HuH-7 (cell line): ENCODE data around the gene RPUSD1.
"Not testable (repeated sequence)": the region's sequence is repeated elsewhere in the genome, so short reads cannot be mapped to it uniquely, and the experiment has no call there.

Source experiments
- DNase-seq: peaks from one replicate; pipeline ENCODE4 v3.0.0; 2011; ENCODE audit warnings: low spot score

The RPUSD1 gene

DNA sequence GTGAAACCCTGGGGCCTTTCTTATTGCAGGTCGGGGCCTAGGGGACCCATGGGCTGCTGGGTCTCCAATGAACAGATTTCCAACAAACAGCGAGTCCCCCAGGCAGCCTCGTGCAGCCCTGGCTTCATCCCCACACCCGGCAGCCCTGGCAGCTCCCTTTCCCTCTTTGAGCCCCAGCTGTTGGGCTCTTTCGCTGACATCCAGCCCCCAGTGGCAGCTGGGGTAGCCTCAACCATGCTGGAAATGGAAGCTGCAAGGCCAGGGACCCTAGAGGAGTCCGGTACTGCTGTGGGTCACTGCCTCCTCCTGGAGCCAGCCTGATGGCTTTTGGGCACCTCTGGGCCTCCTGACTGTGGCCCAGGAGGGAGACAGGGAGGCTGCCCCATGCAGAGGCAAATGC lies 5.9 kb downstream of the RPUSD1 start:
- DNase-seq, result no peak

DNA sequence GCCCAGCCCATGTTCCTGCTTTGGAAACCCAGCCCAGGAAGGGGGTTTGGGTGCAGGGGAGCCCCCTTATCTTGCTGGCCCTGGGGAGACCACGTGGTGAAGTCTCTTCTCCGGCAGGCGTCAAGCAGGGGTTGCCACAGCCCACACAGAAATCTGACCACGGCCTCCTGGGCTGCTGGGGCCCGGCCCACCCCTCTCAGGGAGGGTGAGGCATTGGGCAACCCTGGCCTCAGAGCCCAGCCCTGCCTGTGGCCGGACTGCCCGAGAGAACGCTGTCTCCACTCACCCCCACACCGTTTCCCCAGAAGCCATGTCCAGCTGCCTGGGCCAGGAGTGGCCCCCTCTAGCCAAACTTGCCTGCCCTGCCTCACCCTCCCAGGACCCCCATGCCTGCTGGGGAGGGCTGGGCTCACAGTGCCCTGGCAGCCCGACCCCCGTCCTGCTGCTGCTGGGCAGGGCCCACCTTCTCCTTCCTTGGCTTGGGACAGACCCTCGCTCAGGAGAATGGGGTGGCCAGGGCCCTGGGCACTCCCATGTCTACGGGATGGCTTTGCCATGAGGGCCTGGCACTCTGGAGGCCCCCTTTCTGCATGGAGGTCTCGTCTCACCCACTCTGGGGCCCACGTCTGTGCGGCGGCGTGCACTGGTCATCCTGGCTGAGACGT lies 6.7 kb downstream of the RPUSD1 start:
- no peak for DNase-seq

DNA sequence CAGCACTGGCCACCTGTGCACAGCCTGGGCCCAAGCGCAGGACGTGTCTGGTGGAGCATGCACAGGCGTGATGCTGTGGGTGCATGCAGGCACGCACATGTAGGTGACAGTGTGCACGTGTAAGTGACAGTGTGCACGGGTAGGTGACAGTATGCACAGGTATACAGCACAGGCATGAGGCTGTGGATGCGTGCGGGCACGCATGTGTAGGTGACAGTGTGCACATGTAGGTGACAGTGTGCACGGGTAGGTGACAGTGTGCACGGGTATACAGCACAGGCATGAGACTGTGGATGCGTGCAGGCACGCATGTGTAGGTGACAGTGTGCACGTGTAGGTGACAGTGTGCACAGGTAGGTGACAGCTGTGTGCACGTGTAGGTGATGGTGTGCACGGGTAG lies 7.9 kb downstream of the RPUSD1 start:
- no peak for DNase-seq

DNA sequence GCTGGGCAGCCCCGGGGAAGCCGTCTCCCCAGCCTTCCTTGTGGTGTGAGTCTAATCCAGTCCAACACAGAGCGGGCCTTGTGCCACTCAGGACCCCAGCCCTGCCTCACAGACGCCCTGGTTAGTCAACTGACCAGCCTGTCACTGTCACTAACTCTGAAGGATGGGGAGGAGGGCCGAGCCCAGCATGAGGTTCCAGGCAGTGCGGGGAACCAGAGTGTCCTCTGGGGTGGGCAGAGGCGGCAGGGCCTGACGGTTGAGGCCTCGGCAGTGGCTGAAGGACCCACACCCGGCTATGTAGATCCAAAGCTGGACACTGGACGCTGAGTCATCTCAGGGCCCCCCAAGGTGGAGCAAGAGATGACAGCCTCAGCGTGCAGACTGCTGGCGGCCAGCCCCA lies 8.6 kb downstream of the RPUSD1 start:
- DNase-seq, result no peak

DNA sequence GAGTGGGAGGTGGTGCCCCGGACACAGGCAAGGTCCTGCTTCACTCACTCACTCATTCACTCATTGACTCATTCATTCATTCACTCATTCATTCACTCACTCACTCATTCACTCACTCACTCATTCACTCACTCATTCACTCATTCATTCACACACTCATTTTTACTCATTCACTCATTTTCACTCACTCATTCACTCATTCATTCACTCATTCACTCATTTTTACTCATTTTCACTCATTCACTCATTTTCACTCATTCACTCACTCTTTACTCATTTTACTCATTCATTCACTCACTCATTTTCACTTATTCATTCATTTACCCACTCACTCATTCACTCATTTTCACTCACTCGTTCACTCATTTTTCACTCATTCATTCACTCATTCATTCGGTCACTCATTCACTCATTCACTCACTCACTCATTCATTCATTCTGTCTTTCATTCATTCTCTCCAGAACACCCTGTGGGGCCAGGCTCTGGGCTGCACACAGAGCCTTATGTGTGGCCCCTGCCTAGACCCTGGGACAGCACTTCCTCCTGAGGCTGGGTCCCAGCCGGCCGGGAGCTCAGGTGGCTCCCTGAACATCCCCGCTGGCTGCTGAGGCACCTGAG lies 9.2 kb downstream of the RPUSD1 start:
- no peak for DNase-seq

DNA sequence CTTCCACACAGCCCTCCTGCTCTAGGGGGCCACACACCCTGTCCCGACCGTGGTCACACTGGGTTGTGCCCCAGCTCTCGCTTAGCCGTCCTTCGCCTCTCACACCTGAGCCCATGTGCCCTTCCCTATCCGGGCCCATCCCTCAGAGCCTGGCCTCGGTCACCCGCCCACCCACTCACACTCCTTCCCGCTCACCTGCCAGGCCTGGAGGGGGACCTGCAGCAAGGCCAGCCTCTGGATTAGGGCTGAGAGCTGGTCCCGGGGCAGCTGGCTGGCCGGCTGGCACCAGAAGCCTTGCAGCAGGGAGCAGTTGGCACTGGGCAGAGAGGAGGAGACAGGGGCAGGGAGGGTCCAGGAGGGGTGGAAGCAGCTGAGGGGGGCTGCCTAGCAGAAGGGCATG lies 9.7 kb downstream of the RPUSD1 start:
- DNase-seq, result no peak

DNA sequence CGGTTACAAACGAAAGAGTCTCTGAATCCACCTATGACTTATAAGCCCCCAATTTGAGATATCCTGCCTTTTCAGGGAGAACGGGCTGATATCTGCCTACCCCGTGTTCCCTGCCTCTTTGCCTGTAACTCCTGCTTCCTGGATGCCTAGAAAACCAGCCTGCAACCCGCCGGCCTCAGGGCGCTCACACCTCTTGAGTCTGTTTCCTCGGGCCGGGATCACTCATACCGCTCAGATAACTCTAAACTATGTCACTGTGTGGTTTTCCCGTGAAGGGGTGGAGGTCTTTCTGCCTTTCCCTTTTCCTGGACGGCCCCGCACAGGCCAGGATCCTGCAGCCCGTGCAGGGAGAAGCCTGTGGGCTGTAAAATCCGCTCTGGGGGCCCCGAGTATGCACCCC lies 10.4 kb downstream of the RPUSD1 start:
- no peak for DNase-seq

DNA sequence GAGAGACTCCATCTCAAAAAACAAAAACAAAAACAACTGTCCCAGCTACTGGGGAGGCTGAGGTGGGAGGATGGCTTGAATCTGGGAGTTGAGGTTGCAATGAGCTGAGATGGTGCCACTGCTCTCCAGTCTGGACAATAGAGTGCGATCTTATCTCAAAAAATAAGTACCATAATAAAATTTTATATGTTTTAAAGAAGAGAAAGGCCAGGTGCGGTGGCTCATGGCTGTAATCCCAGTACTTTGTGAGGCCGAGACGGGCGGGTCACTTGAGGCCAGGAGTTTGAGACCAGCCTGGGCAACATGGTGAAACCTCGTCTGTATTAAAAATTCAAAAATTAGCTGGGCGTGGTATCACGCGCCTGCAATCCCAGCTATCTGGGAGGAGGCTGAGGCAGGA lies 11.4 kb downstream of the RPUSD1 start:
- DNase-seq, result no peak

DNA sequence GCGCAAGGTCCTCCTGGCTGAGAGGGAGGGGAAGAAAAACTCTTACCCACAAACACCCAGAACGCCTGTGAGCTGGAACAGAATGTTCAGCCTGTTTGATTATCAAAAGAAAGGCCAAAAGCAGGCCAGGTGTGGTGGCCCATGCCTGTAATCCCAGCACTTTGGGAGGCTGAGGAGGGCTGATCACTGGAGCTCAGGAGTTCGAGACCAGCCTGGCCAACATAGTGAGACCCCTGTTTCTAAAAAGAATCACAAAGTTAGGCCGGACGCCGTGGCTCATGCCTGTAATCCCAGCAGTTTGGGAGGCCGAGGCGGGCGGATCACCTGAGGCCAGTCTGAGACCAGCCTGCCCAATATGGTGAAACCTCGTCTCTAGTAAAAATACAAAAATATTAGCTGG lies 11.9 kb downstream of the RPUSD1 start:
- not testable (repeated sequence) for DNase-seq

DNA sequence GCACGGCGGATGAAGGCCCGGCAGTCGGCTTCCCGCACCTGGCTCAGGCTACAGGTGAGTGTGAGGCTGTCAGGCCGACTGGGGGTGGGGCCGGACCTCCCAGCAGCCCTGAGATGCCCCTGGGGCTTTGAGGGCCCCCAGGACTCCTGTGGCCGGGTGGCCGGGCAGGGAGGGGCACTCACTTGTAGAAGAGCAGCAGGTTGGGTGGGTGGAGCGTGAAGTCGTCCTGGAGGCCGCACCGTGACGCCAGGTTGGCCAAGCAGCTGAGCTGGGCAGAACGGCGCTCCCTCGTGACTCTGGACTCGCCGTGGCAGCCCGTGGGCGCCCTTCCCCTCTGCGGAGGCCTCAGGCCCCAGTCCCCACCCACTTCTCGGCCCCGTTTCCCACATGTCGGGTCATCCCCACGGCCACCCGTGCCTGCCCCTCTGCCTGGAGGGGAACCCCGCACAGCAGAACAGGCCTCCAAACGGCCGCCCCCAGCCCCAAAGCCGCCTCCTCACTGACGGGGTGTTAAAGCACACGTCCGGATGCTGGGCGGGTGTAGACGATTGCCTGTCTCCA lies 12.9 kb downstream of the RPUSD1 start:
- DNase-seq, result no peak

DNA sequence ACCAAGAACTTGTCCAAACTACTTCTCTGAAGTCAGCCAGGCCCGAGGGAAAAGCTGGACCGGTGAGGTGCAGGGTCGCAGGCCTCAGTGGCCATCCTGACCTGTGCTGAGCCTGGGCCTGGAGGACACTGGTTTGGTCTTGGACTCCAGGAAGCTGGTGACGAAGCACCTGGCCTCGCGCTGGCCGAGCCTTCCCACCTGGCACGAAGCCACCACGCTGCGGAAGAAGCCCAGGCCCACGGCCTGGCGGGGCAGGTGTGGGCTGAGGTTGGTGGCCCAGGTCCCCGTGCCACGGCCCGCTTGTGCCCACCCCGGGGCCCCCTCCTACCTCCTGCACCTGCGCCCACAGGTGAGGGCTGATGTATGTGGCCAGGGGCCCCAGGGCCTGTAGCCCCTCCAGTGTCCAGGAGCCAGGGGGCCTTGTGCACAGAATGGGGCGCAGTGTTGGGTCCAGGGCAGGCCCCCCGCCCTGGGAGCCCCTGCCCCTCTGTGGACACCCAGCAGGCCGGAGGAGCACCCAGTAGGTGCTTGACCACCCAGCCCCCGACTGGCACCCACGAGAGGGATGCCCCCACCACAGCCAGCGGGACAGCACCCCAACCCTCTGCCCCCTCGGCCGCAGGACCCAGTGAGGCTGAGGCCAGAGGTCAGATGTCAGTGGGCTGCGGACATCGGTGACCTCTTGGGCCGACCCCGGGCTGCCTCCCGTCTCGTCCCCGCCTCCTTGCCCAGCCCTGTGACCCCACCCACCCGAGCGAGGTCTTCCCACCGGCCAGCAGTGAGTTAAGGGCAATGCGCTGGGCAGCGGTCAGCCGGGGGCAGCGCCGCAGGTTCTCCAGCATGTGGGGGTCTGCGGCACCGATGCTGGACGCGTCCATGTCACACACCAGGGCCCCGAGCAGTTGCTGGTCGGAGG lies 13.8 kb downstream of the RPUSD1 start:
- DNase-seq, result no peak

DNA sequence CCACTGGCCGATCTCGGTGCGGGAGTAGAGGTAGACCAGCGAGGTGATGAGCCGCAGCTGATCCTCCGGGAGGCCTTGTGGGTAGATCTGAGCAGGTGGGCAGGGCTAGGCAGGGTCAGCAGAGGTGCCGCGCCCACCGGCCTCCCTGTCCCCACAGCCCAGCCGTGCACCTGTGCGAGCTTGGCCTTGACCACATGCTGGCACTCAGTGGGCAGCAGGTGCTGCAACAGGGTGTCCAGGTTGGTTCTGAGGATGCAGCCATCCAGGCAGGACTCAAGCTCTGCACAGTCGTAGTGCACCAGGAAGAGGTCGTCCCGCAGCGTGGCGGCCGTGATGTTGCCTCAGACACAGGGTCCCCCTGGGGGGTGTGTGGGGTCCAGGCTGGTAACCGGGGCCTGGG lies 15.2 kb downstream of the RPUSD1 start:
- no peak for DNase-seq

DNA sequence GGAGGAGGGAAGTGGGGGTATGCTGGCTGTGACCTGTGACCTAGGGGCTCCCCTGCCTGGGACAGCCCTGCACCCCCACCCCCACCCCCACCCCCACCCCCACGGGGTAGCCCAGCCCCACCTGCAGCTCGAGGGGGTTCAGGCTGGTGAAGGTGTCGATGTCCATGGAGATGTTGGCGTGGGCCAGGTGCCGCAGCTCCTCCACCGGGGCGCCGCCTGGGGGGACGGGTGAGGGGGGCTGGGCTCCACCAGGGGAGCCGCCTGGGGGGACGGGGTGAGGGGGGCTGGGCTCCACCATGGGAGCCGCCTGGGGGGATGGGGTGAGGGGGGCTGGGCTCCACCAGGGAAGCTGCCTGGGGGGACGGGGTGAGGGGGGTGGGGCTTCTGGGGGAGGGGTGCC lies 17.8 kb downstream of the RPUSD1 start:
- DNase-seq, result no peak

DNA sequence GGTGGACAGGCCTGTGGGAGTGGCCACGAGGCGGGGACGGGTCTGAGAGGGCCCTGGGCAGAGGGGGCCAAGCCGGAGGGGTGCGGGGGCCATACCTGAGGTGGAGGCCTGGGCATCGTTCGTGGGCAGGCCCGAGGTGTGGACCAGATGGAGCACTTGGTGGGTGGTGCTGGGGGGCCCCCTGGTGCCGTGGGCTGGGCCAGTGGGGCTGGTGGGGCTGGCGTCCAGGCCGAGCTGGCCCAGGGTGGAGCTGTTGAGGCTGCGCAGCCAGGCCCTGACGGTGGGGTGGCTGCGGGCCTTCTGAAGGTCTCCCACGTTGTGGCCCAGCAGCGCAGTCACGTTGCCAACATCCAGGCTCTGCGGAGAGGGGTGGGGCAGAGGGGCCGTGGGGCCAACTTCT lies 18.2 kb downstream of the RPUSD1 start:
- DNase-seq, result no peak

DNA sequence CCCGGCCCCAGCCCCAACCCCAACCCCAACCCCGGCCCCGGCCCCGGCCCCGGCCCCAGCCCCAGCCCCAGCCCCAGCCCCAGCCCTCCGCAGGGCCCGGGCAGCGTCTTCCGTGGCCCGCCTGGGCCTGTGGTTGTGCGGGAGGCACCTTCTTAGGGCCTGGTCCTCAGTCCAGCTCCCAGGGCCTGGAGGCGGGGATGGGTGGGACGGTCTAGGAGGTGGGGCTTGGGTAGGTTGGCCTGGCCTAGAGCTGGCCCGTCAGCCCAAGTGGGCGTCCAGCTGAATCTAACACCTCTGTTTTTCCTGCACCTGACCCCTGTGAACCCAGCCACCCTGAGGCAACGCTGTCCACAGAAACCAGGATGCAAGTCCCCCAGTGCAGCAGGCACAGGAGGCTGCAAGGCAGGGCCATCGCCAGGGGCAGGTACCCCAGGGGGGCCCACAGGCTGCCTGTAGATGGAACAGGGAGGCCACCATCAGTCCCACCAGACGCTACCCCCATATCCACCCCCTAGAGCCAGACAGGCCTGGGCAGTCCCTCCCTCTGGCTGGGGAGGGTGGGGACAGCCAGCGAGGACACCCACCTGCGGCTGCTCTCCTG lies 18.9 kb downstream of the RPUSD1 start:
- no peak for DNase-seq

DNA sequence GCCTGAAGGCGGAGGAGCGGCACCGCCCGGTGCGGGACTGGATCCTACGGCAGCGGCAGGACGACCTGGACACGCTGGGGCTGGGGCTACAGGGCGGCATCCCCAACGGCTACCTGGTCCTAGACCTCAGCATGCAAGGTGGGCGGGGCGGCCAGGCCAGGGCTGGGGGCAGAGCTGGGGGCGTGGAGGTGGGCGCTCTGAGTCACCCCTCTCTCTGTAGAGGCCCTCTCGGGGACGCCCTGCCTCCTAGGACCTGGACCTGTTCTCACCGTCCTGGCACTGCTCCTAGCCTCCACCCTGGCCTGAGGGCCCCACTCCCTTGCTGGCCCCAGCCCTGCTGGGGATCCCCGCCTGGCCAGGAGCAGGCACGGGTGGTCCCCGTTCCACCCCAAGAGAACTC lies 19.8 kb downstream of the RPUSD1 start:
- DNase-seq, result no peak

DNA sequence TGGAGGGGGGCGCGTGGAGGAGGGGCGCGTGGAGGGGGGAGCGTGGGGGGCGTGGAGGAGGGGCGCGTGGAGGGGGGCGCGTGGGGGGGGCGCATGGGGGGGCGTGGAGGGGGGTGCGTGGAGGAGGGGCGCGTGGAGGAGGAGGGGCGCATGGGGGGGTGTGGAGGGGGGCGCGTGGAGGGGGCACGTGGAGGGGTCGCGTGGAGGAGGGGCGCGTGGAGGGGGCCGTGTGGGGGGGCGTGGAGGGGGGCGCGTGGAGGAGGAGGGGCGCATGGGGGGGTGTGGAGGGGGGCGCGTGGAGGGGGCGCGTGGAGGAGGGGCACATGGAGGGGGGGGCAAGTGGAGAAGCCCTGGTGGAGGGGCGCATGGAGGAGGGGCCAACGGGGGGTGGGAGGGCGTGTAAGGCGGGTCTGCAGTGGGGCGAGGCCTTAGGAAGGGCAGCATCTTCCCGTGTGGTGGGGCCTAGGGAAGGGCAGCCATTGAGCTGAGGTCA lies 20.4 kb downstream of the RPUSD1 start:
- DNase-seq, result no peak

DNA sequence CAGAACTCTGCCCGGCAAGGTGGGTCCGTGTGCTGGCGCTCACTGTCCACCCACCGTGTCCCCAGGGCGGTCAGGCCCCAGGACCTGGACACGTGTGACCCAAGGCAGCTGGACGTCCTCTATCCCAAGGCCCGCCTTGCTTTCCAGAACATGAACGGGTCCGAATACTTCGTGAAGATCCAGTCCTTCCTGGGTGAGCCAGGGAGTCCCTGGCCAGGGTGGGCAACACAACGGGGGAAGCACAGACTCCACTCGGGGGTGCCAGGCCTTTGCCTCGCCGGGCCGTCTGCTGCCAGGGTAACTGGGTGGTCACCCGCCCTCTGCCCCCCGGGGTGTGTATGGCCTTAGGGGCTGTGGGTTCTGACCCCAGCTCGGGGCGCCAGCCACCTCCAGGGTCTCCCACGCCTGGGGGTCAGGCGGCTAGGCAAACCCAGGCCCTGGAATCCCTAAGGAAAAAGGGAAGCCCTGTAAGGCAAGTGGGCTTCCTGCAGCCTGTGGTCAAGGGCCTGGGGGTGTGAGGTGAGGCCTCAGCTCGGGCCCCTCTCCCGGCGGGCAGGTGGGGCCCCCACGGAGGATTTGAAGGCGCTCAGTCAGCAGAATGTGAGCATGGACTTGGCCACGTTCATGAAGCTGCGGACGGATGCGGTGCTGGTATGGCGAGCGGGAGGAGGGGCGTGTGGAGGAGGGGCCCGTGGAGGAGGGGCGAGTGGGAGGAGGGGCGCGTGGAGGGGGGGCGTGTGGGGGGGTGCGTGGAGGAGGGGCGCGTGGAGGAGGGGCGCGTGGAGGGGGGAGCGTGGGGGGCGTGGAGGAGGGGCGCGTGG lies 21.2 kb downstream of the RPUSD1 start:
- DNase-seq, result no peak

DNA sequence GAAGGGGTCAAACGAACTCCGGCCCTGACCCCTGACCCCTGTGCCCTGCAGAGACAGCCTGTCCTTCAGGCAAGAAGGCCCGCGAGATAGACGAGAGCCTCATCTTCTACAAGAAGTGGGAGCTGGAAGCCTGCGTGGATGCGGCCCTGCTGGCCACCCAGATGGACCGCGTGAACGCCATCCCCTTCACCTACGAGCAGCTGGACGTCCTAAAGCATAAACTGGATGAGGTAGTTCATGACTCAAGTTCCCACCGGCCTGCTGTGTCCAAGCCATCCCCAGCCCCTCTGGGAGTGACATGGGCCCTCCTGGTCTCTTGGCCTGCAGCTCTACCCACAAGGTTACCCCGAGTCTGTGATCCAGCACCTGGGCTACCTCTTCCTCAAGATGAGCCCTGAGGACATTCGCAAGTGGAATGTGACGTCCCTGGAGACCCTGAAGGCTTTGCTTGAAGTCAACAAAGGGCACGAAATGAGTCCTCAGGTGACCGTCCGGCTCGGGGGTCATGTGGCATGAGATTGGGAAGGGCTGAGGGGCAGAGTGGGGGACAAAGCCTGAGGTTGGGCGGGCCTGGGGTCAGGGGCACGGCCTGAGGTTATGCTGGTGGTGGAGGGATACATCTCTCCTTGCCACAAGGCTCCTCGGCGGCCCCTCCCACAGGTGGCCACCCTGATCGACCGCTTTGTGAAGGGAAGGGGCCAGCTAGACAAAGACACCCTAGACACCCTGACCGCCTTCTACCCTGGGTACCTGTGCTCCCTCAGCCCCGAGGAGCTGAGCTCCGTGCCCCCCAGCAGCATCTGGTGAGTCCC lies 22.0 kb downstream of the RPUSD1 start:
- DNase-seq, result no peak

DNA sequence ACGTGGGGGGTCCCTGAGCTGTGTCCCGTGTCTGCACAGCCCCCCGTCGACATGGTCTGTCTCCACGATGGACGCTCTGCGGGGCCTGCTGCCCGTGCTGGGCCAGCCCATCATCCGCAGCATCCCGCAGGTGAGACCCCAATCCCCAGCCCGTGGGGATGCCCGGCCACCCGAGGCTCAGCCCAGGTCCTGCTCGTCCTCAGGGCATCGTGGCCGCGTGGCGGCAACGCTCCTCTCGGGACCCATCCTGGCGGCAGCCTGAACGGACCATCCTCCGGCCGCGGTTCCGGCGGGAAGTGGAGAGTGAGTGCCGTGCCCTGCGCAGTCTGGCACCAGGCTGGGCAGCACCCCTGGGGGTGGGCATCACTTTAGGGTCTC lies 22.7 kb downstream of the RPUSD1 start:
- no peak for DNase-seq
